ENCODE results near the gene CNTNAP4.

- TF ChIP-seq EP300 (IDR thresholded peaks at IDR 0.05; ENCODE audit: low read depth) (no peak), POLR2A (IDR thresholded peaks at IDR 0.05) (no peak)
Measured at GRCh38 chr16:76446251-76446650, 169.1 kb downstream of the CNTNAP4 start.
